HG03342 (cell line): ENCODE results near the gene ANKS6.
A peak's percentile ranks its signal among the peaks of the same experiment; 100 is the strongest.

Experiments used
- ATAC-seq: cut with Tn5 transposase; IDR thresholded peaks from one replicate; pipeline ENCODE4 v1.9.1; 2021; ENCODE audit warnings: mild to moderate bottlenecking, moderate library complexity; ENCODE audit not compliant: unreplicated experiment

The ANKS6 gene

DNA sequence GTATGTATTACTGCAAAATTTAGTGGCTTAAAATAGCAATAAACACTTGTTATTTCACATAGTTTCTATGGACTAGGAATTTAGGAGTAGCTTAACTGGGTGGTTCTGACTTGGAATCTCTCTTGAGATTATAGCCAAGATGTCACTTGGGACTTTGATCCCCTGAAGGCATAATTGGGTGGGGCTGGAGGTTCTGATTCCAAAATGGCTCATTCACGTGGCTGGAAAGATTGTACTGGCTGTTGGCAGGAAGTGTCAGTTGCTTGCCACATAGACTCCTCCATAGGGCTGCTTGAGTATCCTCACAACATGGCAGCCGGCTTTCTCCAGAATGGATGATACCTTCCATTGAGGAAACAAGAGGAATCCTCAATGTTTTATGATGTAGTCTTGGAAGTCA lies 22.4 kb upstream of the ANKS6 start:
- no peak for ATAC-seq

DNA sequence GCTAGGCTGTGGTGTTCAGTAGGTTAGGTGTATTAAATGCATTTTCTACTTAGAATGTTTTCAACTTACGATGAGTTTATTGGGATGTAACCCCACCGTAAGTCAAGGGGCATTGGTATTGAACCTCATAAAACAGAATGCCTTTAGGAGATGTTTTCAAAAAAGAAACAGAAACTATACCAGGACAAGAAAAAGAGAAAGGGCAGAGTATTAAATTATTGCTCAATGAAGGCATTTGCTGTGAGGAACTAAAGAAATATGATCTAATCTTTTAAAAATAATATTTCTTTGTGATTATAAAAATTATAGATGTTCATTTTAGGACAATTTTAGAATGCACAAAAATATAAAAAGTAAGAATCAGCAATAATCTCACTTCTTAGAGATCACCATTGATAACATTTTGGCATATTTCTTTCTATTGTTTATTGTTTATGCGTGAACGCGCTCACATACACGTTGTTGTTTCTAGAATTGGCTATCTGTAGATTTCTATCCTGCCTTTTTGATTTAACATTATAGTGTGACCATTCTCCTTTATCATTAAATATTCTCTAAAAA lies 19.1 kb upstream of the ANKS6 start:
- ATAC-seq: no peak

DNA sequence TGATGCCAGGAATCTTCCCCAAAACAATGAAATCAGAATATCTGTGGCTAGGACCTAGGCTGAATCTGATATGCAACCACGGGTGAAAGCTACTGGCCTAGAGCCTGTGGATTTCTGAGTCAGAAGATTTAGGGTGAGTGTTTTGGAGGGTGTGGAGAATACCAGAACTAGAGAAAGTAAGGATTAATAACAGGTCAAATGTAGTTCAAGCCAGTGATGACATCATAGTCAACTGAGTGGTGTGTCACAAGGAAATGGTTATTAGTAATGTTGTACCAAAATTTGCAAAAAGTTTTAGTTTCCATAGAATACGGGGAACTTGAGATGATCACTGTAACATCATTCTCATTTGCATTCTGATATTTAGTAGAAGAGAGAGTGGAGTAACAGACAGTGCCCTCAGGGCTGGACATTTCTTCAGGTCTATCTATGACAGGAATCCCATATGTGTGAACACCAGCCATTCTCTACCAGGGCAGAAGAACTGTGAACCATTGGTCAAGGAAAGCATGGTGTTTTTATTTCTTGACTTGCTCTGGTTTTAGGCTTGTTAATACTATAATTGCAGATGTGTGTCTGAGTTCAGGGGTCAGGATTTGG lies 14.8 kb upstream of the ANKS6 start:
- no peak for ATAC-seq

DNA sequence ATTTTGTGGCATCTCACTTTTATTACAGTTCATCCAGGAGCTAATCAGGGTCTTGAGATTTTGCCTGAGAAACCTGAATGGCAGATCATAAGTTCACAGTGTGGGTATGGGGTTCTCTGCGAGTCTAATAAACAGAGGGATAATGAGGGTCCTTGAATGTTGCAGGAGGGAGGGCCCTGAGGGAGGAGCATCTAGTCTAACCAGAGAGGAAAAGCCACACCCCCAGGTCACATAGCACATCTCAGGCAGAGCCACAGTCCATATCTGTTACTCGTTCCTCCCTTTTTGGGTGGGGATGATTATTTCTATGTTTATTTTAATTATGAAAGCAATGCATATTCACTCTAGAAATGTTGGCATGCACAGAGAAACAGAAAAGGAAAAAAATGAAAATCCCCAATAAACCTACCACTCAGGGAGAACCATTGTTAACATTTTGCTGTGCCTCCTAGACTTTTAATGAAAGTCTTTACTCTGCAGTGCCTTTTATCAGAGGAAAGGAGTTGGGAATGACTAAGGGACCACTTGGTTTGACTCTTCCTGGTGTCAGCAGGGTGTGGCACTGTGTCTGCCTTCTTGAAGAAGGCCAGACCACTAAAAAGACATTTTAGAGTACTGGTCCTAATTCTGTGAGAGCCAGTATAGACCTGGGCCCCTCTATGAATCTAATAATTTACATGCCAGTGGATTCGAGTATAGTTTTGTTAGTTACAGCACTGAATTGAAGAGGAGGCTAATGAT lies 13.9 kb upstream of the ANKS6 start:
- no peak for ATAC-seq

DNA sequence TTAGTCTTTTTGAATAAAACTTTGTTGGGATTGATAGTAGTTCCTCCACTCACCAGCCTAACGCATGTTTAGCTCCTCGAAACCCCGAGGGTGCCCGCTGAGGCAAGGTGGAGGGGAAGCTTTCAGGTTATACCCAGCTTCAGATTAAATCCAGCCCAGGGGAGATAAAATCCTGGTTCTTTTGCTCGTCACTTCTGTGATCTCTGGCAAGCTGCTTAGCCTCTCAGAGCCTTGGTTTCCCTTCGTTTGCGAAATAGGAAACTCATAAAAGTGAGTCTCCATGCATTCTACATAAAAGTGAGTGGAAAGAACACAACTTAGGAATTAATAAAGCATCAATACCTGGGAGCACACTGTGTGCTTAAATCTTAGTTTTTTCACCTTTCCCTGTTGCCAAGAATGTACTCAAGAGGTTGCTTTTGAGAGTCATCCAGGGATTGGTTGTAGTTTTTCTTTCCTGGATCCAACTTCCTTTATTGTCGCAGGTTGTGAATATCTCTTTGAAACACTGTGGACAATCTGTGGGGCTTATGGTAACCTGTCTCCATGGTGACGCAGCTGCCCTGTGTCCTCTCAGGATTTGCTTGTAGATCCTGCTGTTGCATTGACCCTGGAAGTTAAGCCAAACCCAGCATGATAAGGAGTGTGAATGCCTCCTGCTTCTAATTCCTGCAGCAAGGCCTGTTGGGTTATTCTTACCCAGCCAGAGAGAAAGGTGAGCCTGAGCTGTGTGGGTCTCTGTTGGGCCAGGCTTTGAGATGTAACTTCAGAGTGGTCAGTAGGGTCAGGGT lies 13.2 kb upstream of the ANKS6 start:
- no peak for ATAC-seq

DNA sequence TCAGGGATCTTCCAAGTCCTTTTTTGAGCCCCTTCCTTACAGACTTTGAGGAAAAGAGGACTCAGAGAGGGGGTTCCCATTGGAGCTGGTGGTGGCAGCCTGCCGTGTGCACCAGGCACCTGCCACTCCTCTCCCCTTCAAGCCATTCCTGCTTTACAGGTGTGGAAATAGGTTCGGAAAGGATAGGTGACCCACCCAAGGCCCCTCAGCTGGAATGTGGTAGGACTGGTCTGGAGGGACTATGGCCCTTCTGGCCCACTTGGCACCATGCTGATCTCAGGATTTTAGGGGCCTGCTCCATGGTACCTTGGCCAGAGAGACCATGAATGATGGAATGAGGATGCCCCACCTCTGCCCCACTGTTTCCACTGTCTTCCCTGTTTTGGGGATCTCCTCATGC lies 12.5 kb upstream of the ANKS6 start:
- no peak for ATAC-seq

DNA sequence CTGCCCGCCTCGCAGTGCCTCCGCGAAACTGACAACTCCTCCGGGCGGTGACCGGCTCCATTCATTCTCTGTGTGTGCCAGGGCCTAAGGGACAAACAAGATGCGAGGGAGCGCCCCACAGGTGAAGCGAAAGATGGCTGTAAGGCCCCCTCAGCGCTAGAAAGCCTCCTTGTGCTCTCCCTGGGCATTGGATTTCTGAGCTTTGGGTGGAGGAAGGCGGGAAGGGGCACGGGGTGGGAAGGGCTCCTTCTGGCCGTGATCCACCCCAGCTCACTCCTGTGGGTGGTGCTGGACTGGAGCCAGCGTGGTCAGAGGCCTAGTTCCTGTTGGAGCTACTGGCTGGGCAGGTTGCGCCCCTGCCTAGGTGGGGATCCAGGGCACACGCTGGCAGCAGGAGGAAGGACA lies 12.1 kb upstream of the ANKS6 start:
- ATAC-seq: no peak

DNA sequence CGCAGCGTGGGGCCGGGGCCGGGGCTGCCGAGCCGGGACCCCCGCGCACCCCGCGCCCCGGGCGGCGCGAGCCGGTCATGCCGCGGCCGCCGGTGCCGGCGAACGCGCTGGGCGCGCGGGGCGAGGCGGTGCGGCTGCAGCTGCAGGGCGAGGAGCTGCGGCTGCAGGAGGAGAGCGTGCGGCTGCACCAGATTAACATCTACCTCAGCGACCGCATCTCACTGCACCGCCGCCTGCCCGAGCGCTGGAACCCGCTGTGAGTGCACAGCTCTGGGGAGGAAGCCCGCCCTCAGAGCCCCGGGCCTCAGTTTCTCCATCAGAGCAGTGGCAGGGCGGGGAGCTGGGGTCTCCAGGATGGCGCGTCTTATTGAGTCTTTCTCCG lies 11.4 kb upstream of the ANKS6 start:
- no peak for ATAC-seq

DNA sequence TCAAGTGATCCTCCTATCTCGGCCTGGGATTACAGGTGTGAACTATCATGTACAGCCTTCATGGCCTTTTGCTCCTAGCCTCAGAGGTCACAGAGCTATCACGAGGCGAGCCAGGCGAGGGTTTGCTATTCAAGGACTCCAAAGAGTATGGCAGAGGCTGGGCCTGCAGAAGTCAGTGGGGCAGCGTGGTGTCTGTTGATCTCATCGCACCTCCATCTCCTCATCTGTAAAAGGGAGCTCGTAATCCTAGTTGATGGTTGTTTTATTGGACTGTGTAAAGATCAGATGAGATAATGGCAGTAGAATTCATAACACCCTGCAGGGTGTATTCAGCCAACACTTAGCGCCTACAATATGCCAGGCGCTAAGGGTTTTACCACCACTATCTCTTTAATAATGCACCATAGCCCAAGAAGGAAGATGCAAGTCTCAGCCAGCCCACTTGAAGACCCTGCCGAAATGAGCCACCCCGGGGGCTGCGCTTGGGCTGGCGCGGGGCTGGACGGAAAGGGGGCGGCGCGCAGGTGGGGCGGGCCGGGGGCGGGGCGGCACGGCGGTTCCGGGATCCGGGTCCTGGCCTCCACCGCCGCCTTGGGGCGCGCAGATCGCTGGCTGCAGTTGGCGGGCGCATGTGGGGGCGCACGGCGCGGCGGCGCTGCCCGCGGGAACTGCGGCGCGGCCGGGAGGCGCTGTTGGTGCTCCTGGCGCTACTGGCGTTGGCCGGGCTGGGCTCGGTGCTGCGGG lies 10.9 kb upstream of the ANKS6 start, which contains the start of gene GALNT12:
TSS of gene GALNT12 (plus strand) at position 601 of the 744 bp plus-strand sequence. CDS start at position 630, 29 bp downstream.
- no peak for ATAC-seq

DNA sequence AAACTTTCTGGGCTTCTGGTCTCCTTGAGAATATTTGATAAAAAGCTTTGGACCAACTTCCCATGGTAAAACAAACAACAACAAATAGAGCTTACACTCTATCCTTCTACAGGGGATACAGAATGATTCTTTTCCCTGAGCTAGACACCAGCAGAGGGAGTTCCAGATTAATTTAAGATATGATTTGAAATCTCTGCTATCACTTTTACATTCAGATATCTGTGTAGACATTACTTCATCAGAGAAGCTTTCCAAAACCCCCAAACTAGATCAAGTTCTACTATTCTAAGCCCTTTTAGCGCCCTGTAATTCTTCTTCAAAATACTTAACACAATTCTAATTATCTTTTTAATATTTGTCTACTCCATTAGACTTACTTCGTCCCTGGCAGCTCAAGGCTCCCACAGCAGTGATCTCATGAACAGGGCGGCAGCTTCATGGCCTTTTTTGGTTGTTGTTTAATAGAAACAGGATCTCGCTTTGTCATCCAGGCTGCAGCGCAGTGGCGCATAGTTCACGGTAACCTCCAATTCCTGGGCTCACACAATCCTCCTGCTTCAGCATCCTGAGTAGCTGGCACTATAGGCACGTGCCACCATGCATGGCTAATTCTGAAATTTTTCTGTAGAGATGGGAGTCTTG lies 10.2 kb upstream of the ANKS6 start:
- ATAC-seq: no peak

DNA sequence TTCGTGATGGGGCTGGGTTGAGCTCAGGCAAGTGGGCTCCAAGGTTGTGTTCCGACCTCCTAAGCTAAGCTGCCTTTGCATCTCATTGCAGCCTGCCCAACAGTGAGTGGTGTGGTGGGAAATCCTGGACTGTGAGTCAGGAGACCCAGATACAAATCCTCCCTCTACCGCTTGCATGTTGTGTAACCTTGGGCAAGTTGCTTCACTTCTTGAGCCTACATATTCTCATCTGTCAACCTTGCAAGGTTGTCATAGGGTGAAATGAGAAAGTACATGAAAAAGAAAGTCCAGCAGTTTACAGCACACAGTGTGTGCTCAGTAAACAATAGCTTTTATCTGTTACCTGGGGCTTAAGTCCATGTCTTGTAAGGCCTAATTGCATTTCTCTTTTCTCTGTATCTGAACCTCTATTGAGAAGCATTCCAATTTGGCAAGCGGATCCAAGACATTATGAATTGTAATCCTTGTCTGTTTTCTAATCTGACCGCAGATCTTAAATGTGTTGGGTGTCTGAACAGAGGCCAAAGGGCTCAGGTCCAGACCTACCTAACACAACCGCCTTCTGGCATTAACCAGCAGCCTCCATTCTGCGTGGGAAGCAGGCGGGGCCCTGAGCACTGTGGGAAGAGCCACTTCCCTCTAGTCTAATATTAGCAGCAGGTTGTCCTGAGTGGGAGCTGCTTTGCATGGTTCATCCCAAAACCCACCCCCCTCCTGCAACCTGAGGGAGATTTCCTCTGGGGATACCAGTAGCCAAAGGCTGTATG lies 9.3 kb upstream of the ANKS6 start:
- no peak for ATAC-seq

DNA sequence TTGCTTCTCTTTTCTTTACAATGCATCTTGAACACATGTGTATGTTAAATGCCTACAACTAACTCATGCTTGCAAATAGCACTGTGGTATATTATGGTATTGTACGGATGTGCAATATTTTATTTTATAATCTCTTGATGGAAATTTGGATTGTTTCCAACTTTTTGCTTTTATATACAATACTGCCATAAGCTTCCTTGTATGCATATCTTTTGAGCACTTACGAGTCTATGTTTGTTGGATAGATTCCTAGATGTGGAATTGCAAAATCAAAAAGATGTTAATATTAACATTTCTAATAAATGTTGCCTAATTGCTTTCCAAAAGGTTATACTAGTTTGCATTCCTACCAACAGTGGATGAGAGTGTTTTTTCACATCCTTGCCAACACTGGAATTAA lies 7.7 kb upstream of the ANKS6 start:
- ATAC-seq: no peak

DNA sequence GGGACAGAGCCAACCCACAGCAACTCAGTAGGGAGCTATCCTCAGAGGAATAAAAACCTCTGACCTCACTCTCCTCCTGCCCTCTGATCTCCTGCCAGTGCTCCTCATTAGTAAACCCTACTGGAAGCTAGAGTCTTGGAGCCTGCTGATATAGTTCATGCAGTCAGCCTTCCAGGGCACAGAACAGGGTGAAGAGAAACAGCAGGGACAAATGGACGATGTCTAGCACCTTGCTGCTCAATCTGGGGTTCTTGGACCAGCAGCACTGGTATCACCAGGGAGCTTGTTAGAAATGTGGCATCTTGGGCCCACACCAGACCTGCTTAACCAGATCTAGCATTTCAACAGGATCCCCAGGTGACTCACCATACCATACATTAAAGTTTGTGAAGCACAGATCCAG lies 5.6 kb upstream of the ANKS6 start:
- no peak for ATAC-seq

DNA sequence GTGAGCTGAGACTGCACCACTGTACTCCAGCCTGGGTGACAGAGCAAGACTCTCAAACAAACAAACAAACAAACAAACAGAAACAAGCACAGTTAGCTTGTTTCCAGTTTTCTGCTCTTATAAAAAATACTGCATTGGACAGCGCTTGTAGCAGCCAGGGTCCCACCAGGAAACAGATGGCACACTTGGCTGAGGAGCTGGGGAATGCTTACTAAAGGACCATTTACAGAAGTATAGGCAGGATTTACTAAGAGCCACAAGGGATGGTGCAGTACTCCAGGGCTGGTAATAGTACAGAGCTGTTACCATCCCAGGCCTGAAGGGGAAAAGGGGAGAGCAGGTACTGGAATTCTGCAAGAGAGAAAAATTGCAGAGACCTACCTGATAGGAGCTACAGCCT lies 5.2 kb upstream of the ANKS6 start:
- no peak for ATAC-seq

DNA sequence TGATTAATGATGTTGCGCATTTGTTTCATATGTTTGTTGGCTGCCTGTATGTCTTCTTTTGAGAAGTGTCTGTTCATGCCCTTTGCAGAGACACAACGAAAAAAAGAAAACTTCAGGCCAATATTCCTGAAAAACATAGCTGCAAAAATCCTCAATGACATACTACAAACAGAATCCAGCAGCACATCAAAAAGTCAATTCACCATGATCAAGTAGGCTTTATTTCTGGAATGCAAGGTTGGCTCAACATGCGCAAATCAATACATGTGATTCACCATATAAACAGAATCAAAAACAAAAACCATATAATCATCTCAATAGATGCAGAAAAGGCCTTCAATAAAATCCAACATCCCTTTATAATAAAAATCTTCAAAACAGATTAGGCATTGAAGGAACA lies 1.9 kb upstream of the ANKS6 start:
- ATAC-seq: no peak

DNA sequence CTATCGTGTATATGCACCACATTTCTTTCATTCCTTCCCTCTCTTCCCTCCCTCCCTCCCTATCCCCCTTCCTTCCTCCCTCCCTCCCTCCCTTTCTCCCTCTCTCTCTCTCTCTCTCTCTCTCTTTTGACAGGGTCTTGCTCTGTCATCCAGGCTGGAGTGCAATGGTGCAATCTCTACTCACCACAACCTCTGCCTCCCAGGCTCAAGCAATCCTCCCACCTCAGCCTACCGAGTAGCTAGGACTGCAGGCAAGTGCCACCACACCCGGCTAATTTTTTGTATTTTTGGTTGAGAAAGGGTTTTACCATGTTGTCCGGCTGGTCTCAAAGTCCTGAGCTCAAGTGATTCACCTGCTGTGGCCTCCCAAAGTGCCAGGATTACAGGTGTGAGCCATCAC lies 1.1 kb upstream of the ANKS6 start:
- no peak for ATAC-seq

DNA sequence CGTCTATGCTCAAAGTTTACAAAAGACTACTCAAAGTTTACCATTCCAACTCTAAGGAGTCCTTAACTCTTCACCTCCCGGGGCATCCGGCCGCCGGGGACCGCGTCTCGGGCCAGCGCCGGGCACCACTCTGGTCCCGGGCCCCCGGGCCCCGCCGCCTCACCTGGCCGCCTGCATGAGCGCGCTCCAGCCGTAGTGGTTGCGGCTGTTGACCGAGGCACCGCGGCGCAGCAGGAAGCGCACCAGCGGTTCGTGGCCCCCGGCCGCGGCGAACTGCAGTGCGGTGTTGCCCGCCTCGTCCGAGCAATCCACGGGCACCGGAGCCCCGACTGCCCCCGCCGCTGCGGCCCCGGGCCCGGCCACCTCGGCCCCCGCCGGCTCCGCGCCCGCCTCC lies 388 bp downstream of the ANKS6 start:
- peak; percentile 15 for ATAC-seq

DNA sequence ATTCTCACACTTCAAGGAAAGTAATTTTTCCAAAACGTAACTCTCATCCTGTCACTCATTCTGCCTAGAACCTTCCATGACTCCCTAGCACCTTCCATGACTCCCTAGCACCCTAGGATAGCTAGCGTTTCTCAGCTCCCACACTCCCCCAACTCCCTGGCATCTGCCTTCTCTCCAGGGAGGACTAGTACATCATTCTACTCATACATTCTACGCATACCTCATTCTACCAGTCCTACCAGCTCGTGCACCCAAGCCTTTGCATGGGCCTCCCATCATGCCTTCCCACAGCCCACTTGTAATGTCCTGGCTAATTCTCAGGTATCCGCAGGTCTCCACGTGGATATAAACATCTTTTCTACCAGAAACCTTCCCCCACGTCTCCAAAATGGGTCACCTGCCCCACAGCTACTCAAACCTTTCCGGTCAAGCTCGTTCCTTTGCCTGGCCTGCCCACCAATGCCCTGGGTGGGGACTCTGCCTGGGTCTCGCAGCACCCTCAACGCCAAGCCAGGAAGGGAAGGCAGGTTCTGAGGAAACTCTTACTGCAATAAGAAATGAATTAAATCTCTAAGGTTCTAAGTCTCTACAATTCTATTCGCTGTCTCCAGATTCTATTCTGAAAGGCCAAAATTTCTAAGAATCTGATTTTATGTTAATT lies 930 bp downstream of the ANKS6 start:
- no peak for ATAC-seq

DNA sequence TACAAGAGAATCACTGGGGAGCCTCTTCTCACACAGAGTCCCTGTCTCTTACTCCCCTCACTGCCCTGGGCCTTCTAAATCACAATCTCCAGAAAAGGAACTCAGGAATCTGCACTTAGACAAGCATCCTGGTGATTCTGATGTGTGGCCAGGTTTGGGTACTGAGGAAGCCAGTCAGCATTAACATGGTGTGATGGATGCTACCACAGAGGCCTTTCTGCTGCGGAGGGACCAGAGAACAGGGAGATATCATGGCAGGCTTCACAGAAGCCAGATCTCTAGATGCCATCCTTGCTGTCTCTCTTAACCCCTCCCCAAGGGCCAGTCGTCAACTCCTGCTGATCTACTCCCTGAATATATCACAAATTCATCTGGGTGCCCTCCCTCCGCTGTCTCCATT lies 1.6 kb downstream of the ANKS6 start:
- ATAC-seq: no peak
